HCT116 (cell line): ENCODE measurements around the gene SLITRK2. TPM values are rescaled to one million over a fixed set of nuclear protein-coding genes. Genes with fewer than 3 reads are reported as not detected.

Source experiments
- ATAC-seq: fragments of 200-7000 bp; cut with Tn5 transposase; 2 replicates; pipeline ENCODE4 v1.9.1; 2020; ENCODE audit warnings: mild to moderate bottlenecking, moderate library complexity
- BruUV-seq: library from RNA; stranded (reverse); fragments of 400-500 nt; replicated peaks from 2 replicates; lab custom pipeline; 2021; lab: Mats Ljungman, UMichigan
- CTCF ChIA-PET: fragments of 300-600 bp; sonication (Branson Sonifier 250); formaldehyde crosslinking; loops from one replicate; lab custom pipeline; 2021; ENCODE audit warnings: antibody characterized with exemption; lab: Charles Lee
- POLR2A ChIA-PET: fragments of 300-600, 350-600 bp; sonication (Branson Sonifier 250); formaldehyde crosslinking; loops from one replicate; lab custom pipeline; 2021; ENCODE audit warnings: antibody characterized with exemption; lab: Charles Lee
- RAD21 ChIA-PET, 2 experiments: fragments of 300-600 bp; sonication (Branson Sonifier 250); formaldehyde crosslinking; loops; one replicate each; lab custom pipeline; 2023; ENCODE audit warnings: low total read pairs in 2 of 2; ENCODE audit not compliant: uncharacterized antibody in 2 of 2, unreplicated experiment in 2 of 2, low non-redundant PET in 1 of 2; lab: Charles Lee
- DNase-seq: peaks from one replicate; pipeline ENCODE4 v3.0.0-alpha.2; 2010; ENCODE audit warnings: low read depth, low spot score
- H2AFZ ChIP-seq: fragments of 200-600 bp; shearing (Covaris generic), sonication (generic); 2 replicates; pipeline ENCODE4 v1.6.1; 2017; ENCODE audit warnings: low read depth, mixed run types, mixed read lengths, antibody characterized with exemption, low read length; ENCODE audit not compliant: poor library complexity, severe bottlenecking
- H3K27ac ChIP-seq: 2 replicates; pipeline ENCODE4 v1.5.1; 2012; ENCODE audit warnings: low read depth, low read length
- H3K27me3 ChIP-seq: fragments of 200-600 bp; sonication (generic); 2 replicates; pipeline ENCODE4 v1.6.1; 2016; ENCODE audit warnings: mixed run types, low read length, mixed read lengths; ENCODE audit not compliant: insufficient read depth
- H3K36me3 ChIP-seq, 2 experiments: fragments of 200-500 bp in 1 of 2; fragments of 200-600 bp in 1 of 2; sonication (Bioruptor generic) in 1 of 2; sonication (generic) in 1 of 2; 2 replicates each; pipeline versions ENCODE4 v1.5.1 to v1.6.1; 2014 to 2016; ENCODE audit warnings: low read length in 2 of 2, inconsistent platforms in 1 of 2, mixed read lengths in 1 of 2, mixed run types in 1 of 2; ENCODE audit not compliant: insufficient read depth in 2 of 2, control insufficient read depth in 1 of 2
- H3K4me1 ChIP-seq, 2 experiments: fragments of 200-600 bp in 1 of 2; sonication (generic) in 1 of 2; 2 replicates each; pipeline versions ENCODE4 v1.5.1 to v1.6.1; 2012 to 2017; ENCODE audit warnings: low read length in 2 of 2, inconsistent platforms in 1 of 2, mild to moderate bottlenecking in 1 of 2, mixed read lengths in 1 of 2, mixed run types in 1 of 2, moderate library complexity in 1 of 2; ENCODE audit not compliant: insufficient read depth in 2 of 2, control insufficient read depth in 1 of 2
- H3K4me2 ChIP-seq: fragments of 200-600 bp; sonication (generic); 2 replicates; pipeline ENCODE4 v1.6.1; 2017; ENCODE audit warnings: mixed run types, low read length, mixed read lengths
- H3K4me3 ChIP-seq, 2 experiments: fragments of 200-600 bp in 1 of 2; sonication (generic) in 1 of 2; replicated peaks in 1 of 2; 2 replicates each; pipeline ENCODE4 v1.5.1; 2011 to 2016; ENCODE audit warnings: low read length in 2 of 2, control low read depth in 1 of 2, low read depth in 1 of 2, mild to moderate bottlenecking in 1 of 2, mixed read lengths in 1 of 2, mixed run types in 1 of 2
- H3K79me2 ChIP-seq: fragments of 200-600 bp; sonication (generic); 2 replicates; pipeline ENCODE4 v1.6.1; 2017; ENCODE audit warnings: mild to moderate bottlenecking, mixed run types, low read length, moderate library complexity, mixed read lengths; ENCODE audit not compliant: insufficient read depth
- H3K9ac ChIP-seq: fragments of 200-600 bp; sonication (generic); 2 replicates; pipeline ENCODE4 v1.6.1; 2016; ENCODE audit warnings: low read length, mixed read lengths
- H3K9me2 ChIP-seq: fragments of 200-600 bp; sonication (generic), shearing (Covaris generic); 2 replicates; pipeline ENCODE4 v1.6.1; 2017; ENCODE audit warnings: mixed run types, mild to moderate bottlenecking, moderate library complexity; ENCODE audit not compliant: insufficient read depth
- H3K9me3 ChIP-seq, 2 experiments: fragments of 200-500 bp in 1 of 2; fragments of 200-600 bp in 1 of 2; sonication (Bioruptor generic) in 1 of 2; sonication (generic) in 1 of 2; 2 replicates each; pipeline ENCODE4 v1.6.1; 2014 to 2017; ENCODE audit warnings: low read length in 2 of 2, mixed read lengths in 2 of 2, inconsistent platforms in 1 of 2, low read depth in 1 of 2, mild to moderate bottlenecking in 1 of 2, mixed run types in 1 of 2, moderate library complexity in 1 of 2; ENCODE audit not compliant: control insufficient read depth in 1 of 2, insufficient read depth in 1 of 2
- H4K20me1 ChIP-seq: fragments of 200-600 bp; sonication (generic), shearing (Covaris generic); 2 replicates; pipeline ENCODE4 v1.6.1; 2017; ENCODE audit warnings: mixed run types, mild to moderate bottlenecking, moderate library complexity; ENCODE audit not compliant: insufficient read depth
- ATF3 ChIP-seq: IDR thresholded peaks from 2 replicates; pipeline ENCODE4 v1.6.1; 2012
- CBX3 ChIP-seq: IDR thresholded peaks from 2 replicates; pipeline ENCODE4 v1.6.1; 2012; ENCODE audit warnings: low read depth
- CEBPB ChIP-seq: IDR thresholded peaks from 2 replicates; pipeline ENCODE4 v1.6.1; 2012; ENCODE audit warnings: low read depth
- EGR1 ChIP-seq: IDR thresholded peaks from 2 replicates; pipeline ENCODE4 v1.6.1; 2012; ENCODE audit warnings: low read depth
- ELF1 ChIP-seq: IDR thresholded peaks from 2 replicates; pipeline ENCODE4 v1.6.1; 2012; ENCODE audit warnings: low read depth, borderline replicate concordance
- EZH2 ChIP-seq: fragments of 200-600 bp; sonication (generic); IDR thresholded peaks from 2 replicates; pipeline ENCODE4 v1.6.1; 2017; ENCODE audit warnings: antibody characterized with exemption, mixed run types
- EZH2phosphoT487 ChIP-seq: fragments of 200-600 bp; IDR thresholded peaks from 2 replicates; pipeline ENCODE4 v1.6.1; 2018; ENCODE audit warnings: antibody characterized with exemption, borderline replicate concordance
- FOSL1 ChIP-seq: IDR thresholded peaks from 2 replicates; pipeline ENCODE4 v1.6.1; 2012; ENCODE audit warnings: low read depth
- POLR2A ChIP-seq: IDR thresholded peaks from 2 replicates; pipeline ENCODE4 v1.7.0; 2011; ENCODE audit warnings: borderline replicate concordance; ENCODE audit not compliant: insufficient read depth, insufficient read length; ENCODE audit errors: extremely low read depth
- RAD21 ChIP-seq: IDR thresholded peaks from 2 replicates; pipeline ENCODE4 v1.6.1; 2012; ENCODE audit warnings: low read depth, mild to moderate bottlenecking
- SRF ChIP-seq: IDR thresholded peaks from 2 replicates; pipeline ENCODE4 v1.6.1; 2012; ENCODE audit warnings: low read depth
- TCF7L2 ChIP-seq: IDR thresholded peaks from 2 replicates; pipeline ENCODE4 v1.7.0; 2011; ENCODE audit warnings: borderline replicate concordance, inconsistent platforms; ENCODE audit not compliant: insufficient read depth, insufficient read length; ENCODE audit errors: extremely low read depth
- YY1 ChIP-seq: IDR thresholded peaks from 2 replicates; pipeline ENCODE4 v1.6.1; 2011; ENCODE audit warnings: low read length, low read depth, moderate library complexity, mild to moderate bottlenecking; ENCODE audit not compliant: insufficient replicate concordance; ENCODE audit errors: extremely low read depth
- ZBTB33 ChIP-seq: IDR thresholded peaks from 2 replicates; pipeline ENCODE4 v1.6.1; 2011; ENCODE audit warnings: mild to moderate bottlenecking, low read length, moderate library complexity; ENCODE audit not compliant: insufficient replicate concordance; ENCODE audit errors: extremely low read depth
- ZFX ChIP-seq: fragments of 450-650 bp; IDR thresholded peaks from 2 replicates; pipeline ENCODE4 v1.6.1; 2017
- ZNF274 ChIP-seq: fragments of 200-500 bp; sonication (Bioruptor generic); IDR thresholded peaks from 2 replicates; pipeline ENCODE4 v1.6.1; 2014; ENCODE audit warnings: mild to moderate bottlenecking, low read depth, low read length, inconsistent platforms
- intact Hi-C: fragments of 100-400 bp; cut with micrococcal nuclease; formaldehyde crosslinking; loops from 2 replicates; pipeline ENCODE4 v1.10.0; 2022
- total RNA-seq: library from RNA; stranded (reverse); gene quantifications from one replicate; pipeline ENCODE4 v1.2.1, GENCODE V29; 2021; ENCODE audit not compliant: unreplicated experiment
- TF ChIP-seq, protein P1 (sequence below), 3 experiments: fragments of 200-600 bp in 1 of 3; sonication (generic) in 1 of 3; IDR thresholded peaks in 2 of 3; conservative IDR thresholded peaks in 1 of 3; 2 replicates each; pipeline ENCODE4 v1.5.1; 2012 to 2017; ENCODE audit warnings: low read depth in 2 of 3, low read length in 2 of 3, antibody characterized with exemption in 1 of 3, borderline replicate concordance in 1 of 3, control low read depth in 1 of 3, mild to moderate bottlenecking in 1 of 3, mixed read lengths in 1 of 3, mixed run types in 1 of 3, moderate library complexity in 1 of 3; ENCODE audit not compliant: insufficient read depth in 1 of 3
- TF ChIP-seq, protein P2 (sequence below): IDR thresholded peaks from 2 replicates; pipeline ENCODE4 v1.6.1; 2012

Gene SLITRK2
- total RNA-seq, 1 experiment from 2014 or later: not detected

DNA sequence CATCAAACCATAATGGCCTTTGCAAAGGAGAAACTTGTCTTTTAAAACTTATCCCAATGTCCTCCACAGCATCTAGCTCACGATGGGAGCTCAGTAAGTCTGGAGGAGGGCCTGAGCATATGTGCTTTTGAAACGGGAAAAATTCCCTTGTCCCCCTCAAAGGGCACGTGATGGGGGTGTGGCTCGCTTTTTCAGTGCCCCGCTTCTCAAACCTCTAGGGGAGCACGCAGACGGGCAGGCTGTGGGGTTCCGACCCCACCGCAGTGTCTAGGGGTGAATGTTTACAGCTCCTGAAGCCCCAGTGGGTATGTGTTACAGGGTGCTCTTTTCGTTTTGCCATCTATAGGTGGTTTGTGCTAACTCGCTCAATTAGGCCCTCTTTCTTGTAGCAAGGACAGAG is 31.2 kb downstream of the SLITRK2 start:
- no peak overlapping the region for H2AFZ ChIP-seq
- no peak for TF ChIP-seq EZH2
- TF ChIP-seq RAD21: no peak
- TF ChIP-seq FOSL1: no peak
- TF ChIP-seq, protein P1, sequence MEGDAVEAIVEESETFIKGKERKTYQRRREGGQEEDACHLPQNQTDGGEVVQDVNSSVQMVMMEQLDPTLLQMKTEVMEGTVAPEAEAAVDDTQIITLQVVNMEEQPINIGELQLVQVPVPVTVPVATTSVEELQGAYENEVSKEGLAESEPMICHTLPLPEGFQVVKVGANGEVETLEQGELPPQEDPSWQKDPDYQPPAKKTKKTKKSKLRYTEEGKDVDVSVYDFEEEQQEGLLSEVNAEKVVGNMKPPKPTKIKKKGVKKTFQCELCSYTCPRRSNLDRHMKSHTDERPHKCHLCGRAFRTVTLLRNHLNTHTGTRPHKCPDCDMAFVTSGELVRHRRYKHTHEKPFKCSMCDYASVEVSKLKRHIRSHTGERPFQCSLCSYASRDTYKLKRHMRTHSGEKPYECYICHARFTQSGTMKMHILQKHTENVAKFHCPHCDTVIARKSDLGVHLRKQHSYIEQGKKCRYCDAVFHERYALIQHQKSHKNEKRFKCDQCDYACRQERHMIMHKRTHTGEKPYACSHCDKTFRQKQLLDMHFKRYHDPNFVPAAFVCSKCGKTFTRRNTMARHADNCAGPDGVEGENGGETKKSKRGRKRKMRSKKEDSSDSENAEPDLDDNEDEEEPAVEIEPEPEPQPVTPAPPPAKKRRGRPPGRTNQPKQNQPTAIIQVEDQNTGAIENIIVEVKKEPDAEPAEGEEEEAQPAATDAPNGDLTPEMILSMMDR (IDR thresholded peaks at IDR 0.05 in 2 of 3, conservative IDR thresholded peaks at IDR 0.05 in 1 of 3; ENCODE audit: borderline replicate concordance in 1 of 3, insufficient read depth in 1 of 3, low read depth in 2 of 3, low read length in 2 of 3): no peak
- no peak for TF ChIP-seq ELF1
- TF ChIP-seq TCF7L2: no peak
- no peak for TF ChIP-seq ZFX
- TF ChIP-seq, all 23 proteins: peak for 0
- RAD21 ChIA-PET: no interaction called here
- H4K20me1 ChIP-seq: no peaks in the 10 kb centered on the region
- no peaks in the 10 kb centered on the region for H3K27me3 ChIP-seq
- H3K79me2 ChIP-seq: no peaks in the 10 kb centered on the region
- intact Hi-C loops: no loop called here
- BruUV-seq: no TSS peak
- no peak overlapping the region for H3K4me3 ChIP-seq
- H3K9me2 ChIP-seq: no peaks in the 10 kb centered on the region
- no peaks in the 10 kb centered on the region for H3K36me3 ChIP-seq
- no peak for DNase-seq
- CTCF ChIA-PET: no interaction called here
- no peak for ATAC-seq
- no peak overlapping the region for H3K4me2 ChIP-seq
- H3K4me1 ChIP-seq: no peaks in the 10 kb centered on the region
- no peaks in the 10 kb centered on the region; a peak in 1 of 4 replicates for H3K9me3 ChIP-seq
- POLR2A ChIA-PET: no interaction called here
- H3K27ac ChIP-seq: no peak overlapping the region
- H3K9ac ChIP-seq: no peak overlapping the region

GRCh38 chrX:145853181-145853580 is 35.6 kb downstream of the SLITRK2 start:
- no peak for ATAC-seq
- RAD21 ChIA-PET: no interaction called here
- no peak for TF ChIP-seq ELF1
- no peak for TF ChIP-seq YY1
- TF ChIP-seq ATF3: no peak
- TF ChIP-seq CEBPB: no peak
- no peak for TF ChIP-seq EZH2phosphoT487
- TF ChIP-seq EGR1: no peak
- no peak for TF ChIP-seq ZBTB33
- no peak for TF ChIP-seq CBX3
- TF ChIP-seq ZFX: no peak
- TF ChIP-seq TCF7L2: no peak
- TF ChIP-seq POLR2A: no peak
- TF ChIP-seq, protein P2, sequence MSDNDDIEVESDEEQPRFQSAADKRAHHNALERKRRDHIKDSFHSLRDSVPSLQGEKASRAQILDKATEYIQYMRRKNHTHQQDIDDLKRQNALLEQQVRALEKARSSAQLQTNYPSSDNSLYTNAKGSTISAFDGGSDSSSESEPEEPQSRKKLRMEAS: no peak
- no peak for TF ChIP-seq ZNF274
- no peak for TF ChIP-seq SRF

More at GRCh38 chrX:145853181-145853580, 35.6 kb downstream of the SLITRK2 start:
- Histone ChIP-seq H3K27me3 (no peaks in the 10 kb centered on the region), H3K27ac (no peak overlapping the region), H3K4me3 (no peak overlapping the region), H3K4me1 (no peaks in the 10 kb centered on the region), H3K4me2 (no peak overlapping the region), H3K9ac (no peak overlapping the region), H4K20me1 (no peaks in the 10 kb centered on the region), H3K36me3 (no peaks in the 10 kb centered on the region), H3K9me3 (no peaks in the 10 kb centered on the region), H3K9me2 (no peaks in the 10 kb centered on the region), H3K79me2 (no peaks in the 10 kb centered on the region), H2AFZ (no peak overlapping the region)
- DNase-seq: no peak
- no TSS peak for BruUV-seq
- intact Hi-C loops: no loop called here
- POLR2A ChIA-PET: no interaction called here
- CTCF ChIA-PET: no interaction called here
